GM19035 (cell line): ENCODE measurements around the gene FBLN2.

Source experiments
- ATAC-seq: cut with Tn5 transposase; IDR thresholded peaks from one replicate; pipeline ENCODE4 v1.9.1; 2021; ENCODE audit not compliant: unreplicated experiment

Gene FBLN2

DNA sequence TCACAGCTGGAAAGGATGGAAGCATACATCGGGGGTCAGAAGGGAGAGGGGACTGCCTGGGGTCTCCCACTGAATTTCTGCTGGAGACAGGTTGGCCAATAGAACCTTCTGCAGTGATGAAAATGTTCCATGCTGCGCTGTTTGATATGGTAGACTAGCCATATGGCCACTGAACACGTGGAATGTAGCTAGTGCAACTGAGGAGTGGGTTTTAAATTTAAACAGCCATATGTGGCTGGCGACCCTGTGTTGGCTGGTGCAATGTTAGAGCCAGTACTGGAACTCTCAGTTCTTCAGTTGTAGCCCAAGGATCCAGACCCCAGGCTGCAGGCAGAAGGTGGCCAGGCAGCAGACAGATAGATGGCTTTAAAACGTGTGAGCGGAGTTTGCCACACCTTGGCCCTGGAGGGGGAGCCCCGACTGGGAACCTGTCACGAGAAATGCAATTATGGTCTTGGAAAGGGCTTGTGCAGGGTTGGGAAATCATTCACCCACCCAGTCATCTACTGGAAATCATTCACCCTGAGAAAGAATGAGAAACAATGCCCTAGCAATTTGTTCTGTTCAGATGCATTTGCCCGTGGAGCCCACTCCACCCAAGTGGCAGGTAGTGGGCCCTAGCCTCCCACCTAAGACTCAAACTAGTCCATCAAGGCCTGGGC lies 127.6 kb downstream of the FBLN2 start:
- no peak for ATAC-seq

DNA sequence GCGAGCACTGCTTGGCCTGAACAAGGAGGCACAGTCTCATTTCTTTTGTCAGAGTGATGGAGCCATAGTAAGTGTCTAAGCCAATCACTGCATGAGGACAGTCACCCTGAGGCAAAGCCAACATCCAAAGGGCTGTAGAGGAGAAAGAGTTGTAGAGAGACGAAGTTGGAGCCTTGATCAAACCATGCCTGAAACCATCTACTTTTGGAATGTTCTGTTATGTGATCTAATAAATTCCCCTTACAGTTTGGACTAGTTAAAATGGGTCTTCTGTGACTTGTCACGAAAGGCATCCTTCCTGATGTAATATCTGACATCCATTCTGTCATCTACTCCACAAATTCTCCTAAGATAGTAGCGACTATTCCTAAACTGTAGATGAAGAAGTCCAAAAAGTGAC lies 128.3 kb downstream of the FBLN2 start:
- ATAC-seq, result no peak

DNA sequence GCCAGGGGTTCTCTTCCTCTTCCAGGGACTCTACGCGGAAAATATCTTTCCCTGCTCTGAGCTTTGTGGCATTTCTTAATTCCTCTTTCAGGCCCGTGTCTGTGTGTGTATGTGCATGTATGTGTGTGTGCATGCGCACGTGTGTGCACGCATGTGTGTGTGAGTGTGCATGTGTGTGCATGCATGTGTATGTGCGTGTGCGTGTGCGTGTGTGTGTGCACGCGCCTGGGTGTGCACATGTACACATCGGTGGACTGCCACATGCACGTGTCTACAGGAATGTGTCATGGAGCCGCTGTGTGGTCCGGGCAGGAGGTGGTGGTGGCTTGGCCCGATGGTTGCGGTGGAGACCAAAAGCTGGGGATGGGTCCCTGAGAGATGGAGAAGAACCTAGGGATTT lies 133.0 kb downstream of the FBLN2 start:
- ATAC-seq, result no peak

DNA sequence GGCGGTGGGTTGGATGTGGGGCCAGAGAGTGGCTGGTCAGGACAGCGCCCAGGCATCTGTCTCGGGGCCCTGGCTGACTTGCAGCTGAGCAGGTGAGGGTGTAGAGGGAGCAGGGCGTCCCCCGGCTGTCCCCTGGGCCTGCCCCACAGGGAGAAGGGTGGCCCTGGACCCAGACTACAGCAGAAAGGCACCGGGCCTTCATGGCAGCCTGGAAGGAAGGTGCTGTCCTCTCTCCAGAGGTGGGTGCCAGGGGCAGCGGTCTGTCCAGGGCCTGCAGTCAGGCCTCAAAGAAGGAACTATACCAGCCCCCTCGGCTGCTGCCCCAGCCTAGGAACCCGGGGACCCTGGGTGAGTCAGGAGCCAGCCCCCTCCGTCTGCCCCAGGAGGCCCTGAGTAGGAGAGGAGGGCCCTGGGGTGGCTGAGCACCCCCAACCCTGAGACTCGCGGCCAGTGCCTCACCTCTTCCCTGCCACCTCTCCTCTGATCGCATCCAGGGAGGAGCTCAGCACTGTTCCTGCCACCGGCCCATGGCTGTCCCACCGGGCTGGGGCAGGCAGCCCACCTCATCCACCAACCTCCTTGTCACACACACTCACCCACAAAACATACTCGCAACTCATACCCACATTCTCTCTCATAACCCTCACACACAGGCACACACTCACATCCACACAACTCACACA lies 133.5 kb downstream of the FBLN2 start:
- ATAC-seq, result no peak

DNA sequence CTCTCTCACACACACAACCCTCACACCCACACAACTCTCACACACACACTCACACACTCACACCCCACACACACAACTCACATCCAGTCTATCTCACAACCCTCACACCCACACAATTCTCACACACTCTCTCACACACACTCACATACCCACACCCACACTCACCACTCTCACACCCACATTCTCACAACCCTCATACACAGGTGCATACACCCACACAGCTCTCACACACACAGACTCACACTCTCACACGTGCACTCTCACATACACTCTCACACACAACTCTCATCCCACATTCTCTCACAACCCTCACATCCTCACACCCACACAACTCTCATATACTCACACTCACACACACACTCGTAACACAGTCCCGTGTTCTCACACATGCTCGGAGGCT lies 134.4 kb downstream of the FBLN2 start:
- ATAC-seq, result no peak

DNA sequence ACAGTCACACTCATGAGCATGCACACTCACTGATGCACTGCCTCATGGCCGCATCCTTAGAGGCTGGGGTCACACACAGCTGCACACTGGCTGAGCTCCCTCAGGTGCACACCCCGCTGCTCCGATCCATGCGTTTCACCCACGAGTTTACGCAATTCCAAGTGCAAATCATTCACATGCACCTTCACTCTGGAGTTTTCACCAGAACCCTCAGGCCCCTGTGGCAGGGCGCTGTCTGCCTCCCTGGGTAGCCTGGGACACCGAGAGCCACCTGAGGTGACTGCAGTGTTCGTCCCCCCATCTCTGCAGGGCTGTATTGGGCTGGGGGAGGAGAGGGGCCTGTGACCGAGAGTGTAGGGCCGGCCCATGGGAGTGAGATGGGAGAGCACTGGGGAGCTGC lies 134.8 kb downstream of the FBLN2 start:
- ATAC-seq, result no peak

DNA sequence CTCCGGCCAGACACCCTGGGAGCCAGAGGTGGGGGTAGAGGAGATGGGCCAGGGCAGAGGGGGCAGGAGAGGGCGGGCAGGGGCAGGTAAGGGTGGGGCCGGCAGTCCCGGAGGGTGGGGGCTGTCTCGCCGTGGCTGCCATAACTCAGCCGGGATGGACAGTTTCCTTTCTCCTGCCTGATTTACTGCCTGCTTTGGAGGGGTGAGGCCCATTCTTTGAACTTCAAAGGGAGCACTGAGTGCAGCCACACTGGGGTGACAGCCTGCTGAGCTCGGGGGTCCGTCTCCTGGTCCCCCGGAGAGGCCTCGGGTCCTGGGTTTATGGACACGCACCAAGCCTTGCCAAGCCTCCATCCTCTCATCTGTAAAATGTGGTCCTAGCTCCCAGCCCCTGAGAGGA lies 135.4 kb downstream of the FBLN2 start:
- no peak for ATAC-seq

DNA sequence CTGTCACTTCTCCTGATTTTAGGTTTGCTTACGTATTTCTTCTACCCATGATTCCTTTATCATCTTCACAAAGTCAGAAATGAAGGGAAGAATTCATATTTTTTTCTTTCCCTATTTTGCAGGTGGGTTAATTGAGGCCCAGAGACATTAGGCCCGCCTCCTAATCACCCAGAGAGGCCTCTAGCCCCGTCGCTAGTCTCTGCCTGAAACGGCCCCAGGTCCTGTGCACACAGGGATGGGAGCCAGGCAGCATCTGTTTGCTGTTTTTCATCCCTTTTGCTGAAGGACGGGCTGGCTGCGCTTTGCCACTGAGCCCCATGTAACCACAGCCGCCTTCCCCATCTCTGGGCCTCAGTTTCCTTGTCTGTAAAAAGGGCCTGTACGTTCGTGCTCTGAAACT lies 135.9 kb downstream of the FBLN2 start:
- no peak for ATAC-seq

DNA sequence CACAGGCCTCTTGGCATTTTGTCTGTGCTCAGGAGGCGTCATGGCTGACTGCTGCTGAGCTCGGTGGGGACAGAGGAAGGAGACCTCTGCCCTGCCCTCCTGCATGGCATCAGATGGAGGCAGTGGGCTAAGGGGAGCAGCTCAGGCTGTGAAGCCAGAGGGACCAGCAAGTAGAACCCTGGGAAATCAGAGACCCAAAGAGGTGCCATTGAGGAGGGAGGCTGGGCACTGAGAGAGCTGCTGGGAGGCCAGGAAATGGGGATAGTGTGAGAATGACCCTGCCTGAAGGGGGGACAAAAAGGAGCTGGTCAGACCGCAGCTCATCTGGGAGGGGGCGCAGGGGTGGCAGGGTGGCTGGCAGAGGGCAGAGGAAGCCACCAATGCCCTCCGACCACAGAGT lies 136.8 kb downstream of the FBLN2 start:
- ATAC-seq, result no peak

DNA sequence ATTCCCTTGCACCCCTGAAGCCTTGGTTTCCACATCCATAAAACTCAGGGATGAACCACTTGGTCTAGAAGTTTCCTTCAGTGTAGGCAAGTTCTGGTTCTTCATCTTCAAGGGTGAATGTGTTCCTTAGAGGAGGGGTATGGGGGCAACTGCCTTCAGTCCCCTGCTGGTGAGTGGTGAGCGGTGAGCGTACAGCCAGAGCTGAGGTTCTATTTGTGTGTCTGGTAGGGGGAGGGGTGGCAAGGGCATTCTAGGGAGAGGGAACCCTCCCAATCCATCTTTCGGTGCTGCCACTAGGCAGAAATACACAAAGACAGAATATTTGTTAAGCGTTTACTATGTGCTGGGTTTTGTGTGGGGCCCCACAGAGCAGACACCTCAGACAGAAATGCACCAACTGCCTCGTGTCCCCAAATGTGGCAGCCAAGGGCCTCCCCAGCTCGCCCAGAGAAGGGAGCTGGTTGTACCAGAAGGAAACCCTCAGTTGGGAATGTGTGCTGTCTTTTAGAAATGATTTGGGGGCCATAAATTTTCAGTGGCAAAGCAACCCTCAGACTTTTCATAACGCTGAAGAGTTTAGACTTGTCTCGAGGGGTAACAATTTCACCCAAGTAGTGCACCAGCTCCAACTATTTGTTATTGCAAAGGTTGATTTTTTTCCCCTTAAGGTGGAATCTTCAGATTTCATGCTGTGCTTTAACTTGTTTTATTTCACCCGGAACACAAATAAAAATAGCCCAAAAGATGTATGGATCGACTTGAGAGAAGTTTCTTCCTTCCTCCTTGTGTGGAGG lies 137.6 kb downstream of the FBLN2 start:
- no peak for ATAC-seq

DNA sequence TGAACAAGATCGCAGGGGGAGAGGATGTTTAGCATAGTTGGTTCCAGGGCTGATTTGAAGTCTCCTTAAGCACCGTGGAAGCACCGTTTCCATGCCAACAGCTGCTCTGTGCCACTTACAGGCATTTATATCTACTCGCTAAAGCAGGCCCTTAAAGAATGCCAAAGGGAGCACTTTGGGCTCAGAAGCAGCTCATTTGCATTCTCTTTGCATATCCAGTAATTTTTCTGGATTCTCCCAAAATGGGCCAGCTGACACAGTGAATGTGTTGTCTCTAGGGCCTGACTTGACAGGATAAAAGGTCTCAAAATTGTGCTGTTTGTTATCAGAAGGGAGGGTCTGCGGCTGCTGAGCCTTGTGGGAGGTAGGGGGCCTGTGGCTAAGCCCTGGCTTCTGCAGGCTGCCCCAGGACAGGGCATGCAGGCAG lies 138.6 kb downstream of the FBLN2 start:
- no peak for ATAC-seq
